ENCODE measurements around the gene TRIAP1.
"Not testable (repeated sequence)": the region's sequence is repeated elsewhere in the genome, so short reads cannot be mapped to it uniquely, and the experiment has no call there.

TRIAP1 gene

GRCh38 chr12:120468821-120469449, 22.8 kb upstream of the TRIAP1 start:
- peak in 1 of 2 donors; percentile 41 for DNase-seq (ENCODE audit: low read depth in 2 of 2)

- no peak for DNase-seq (ENCODE audit: low read depth in 2 of 2)
These were observed 22.2 kb upstream of the TRIAP1 start for GRCh38 chr12:120468325-120468820.

DNA sequence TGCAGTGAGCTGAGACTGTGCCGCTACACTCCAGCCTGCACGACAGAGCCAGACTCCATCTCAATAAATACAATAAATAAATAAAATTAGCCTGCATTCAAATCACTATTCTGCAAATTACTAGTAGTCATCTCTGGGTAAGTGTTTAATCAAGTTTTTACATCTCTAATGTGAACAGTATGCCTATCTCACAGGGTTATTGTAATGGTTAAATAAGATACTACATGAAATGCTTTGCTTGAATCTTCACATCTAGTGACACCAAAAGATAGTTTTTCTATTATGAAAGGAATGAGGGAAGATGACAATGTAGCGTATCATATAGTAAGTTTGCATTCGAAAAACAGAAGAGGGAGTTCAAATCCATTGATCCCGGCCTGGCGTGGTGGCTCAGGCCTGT, 21.3 kb upstream of the TRIAP1 start:
- no peak for DNase-seq (ENCODE audit: low read depth in 2 of 2)

DNA sequence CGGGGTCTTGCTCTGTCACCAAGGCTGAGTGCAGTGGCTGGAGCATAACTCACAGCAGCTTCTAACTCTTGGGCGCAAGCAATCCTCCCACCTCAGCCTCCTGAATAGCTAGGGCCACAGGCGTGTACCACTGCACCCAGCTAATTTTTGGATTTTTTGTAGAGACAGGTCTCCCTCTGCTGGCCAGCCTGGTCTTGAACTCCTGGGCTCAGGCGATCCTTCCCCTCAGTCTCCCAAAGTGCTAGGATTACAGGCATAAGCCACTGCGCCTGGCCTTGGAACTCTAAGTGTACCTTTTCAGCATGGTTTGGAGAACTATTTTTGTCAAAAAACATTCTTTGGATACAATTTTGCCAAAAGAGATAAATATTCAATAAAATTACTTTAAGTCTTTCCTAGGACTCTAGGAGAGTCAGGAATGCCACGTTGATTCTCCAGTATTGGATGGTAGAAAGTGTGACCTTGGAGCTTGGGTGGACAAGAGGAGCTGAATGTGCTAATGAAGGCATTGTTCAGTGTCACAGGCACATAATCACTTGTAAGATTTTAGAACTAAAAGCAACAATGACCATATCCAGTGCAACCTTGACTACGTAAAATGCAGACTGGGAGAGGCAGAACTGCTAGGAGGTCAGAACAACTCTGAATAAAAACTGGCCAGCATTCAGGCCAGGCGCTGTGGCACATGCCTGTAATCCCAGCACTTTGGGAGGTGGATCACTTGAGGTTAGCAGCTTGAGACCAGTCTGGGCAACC, 20.6 kb upstream of the TRIAP1 start:
- no peak for DNase-seq (ENCODE audit: low read depth in 2 of 2)

- DNase-seq (ENCODE audit: low read depth in 2 of 2), result no peak
These were observed 19.6 kb upstream of the TRIAP1 start for GRCh38 chr12:120465756-120466155.

DNA sequence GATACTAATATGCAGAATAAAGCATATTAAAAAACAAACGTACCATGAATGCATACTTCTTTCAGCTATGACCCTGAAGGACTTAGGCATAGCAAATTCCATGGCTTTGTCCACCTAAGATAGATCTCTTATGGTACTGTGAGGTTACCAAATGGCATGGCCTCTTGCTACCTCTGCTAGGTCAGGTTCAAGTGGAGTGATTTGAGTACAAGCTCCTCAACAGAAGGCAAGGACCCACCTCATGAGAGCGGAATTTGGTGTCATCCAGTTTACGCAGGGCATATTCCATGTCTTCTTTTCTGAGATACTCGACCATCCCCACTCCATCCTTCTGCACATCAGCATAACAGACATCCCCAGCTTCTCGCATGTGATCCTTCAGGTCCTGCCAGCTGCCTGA, 17.5 kb upstream of the TRIAP1 start:
- DNase-seq (ENCODE audit: low read depth in 2 of 2), result no peak

- DNase-seq (ENCODE audit: low read depth in 2 of 2), result no peak
These were observed 16.0 kb upstream of the TRIAP1 start for GRCh38 chr12:120462099-120462640.

- DNase-seq (ENCODE audit: low read depth in 2 of 2), result no peak
These were observed 14.0 kb upstream of the TRIAP1 start for GRCh38 chr12:120460157-120460556.

DNA sequence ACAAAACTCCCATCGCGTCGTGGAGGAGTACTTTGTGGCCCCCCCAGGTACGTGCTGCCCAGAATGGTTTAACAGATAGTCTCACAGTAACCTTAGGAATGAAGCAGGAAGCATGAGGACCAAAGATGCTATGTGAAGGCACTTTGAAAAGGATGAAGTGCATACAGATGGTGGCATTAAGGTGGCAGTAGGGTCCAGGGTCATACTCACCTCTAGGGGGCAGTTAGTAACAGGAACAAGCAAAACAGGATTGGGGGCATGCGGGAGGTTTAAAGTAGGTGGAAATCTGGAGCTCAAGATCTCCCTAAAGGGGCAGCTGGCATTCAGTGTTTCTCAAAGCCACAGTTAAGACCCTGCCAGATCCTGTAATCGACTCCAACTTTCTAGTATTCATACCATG, 10.9 kb upstream of the TRIAP1 start:
- DNase-seq (ENCODE audit: low read depth in 2 of 2), result no peak

GRCh38 chr12:120455302-120455701, 9.1 kb upstream of the TRIAP1 start:
- no peak for DNase-seq (ENCODE audit: low read depth in 2 of 2)

GRCh38 chr12:120453977-120454376, 7.8 kb upstream of the TRIAP1 start:
- DNase-seq (ENCODE audit: low read depth in 2 of 2), result no peak

DNA sequence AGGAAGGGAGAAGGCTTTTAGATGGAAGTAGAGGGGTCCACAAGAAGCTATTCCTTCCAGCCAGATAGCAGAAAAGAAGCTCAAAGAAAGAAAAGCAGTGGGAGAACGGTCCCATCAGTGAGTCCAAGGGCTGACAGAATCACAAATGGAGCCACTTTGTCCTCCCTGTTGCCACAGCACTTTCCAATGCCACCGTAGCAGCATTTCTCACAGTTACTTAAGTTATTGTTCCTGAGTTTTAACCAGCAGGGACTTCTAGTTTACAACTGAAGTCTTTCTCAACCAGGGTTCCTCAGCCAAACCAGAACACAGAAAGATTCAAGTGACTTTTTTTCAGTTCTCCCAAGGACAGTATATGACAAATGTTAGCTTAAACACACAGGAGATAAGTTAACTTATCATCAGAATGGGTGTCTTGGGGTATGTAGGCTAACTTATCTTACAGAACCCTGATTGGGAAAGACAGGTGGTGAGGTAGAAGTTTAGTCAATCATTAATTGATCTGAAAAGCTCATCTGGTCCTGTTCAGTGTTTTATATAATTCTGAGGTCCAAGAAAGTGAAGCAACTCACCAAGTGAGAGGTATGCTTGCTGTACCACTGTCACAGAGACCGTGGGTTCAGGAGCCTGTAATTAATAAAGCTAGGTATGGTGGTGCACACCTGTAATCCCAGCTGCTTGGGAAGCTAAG, 7.0 kb upstream of the TRIAP1 start:
- DNase-seq (ENCODE audit: low read depth in 2 of 2), result no peak

- DNase-seq (ENCODE audit: low read depth in 2 of 2), result not testable (repeated sequence)
These were observed 6.3 kb upstream of the TRIAP1 start for GRCh38 chr12:120452524-120452923.

- DNase-seq (ENCODE audit: low read depth in 2 of 2), result no peak
These were observed 1.8 kb upstream of the TRIAP1 start for GRCh38 chr12:120447992-120448391.

DNA sequence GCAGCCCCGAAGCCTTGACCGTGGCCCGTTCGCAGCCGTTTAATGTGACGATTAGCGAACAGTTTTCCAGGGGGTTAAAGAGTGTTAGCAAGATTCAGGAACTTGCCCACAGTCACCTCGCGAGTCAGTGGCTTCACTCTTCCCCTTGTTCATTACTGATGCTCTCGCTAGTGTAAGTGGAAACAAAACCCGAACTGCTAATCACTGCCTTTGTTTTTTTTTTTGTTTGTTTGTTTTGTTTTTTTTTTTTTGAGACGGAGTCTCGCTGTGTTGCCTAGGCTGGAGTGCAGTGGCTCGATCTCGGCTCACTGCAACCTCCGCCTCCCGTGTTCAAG, 627 bp upstream of the TRIAP1 start:
- DNase-seq (ENCODE audit: low read depth in 2 of 2), result not testable (repeated sequence)

- no peak for DNase-seq (ENCODE audit: low read depth in 2 of 2)
These were observed 1.5 kb downstream of the TRIAP1 start for GRCh38 chr12:120444676-120445075.

- peak; percentile 31 to 60 for DNase-seq (ENCODE audit: low read depth in 2 of 2)
These were observed 6.4 kb downstream of the TRIAP1 start for GRCh38 chr12:120439646-120440247.

DNA sequence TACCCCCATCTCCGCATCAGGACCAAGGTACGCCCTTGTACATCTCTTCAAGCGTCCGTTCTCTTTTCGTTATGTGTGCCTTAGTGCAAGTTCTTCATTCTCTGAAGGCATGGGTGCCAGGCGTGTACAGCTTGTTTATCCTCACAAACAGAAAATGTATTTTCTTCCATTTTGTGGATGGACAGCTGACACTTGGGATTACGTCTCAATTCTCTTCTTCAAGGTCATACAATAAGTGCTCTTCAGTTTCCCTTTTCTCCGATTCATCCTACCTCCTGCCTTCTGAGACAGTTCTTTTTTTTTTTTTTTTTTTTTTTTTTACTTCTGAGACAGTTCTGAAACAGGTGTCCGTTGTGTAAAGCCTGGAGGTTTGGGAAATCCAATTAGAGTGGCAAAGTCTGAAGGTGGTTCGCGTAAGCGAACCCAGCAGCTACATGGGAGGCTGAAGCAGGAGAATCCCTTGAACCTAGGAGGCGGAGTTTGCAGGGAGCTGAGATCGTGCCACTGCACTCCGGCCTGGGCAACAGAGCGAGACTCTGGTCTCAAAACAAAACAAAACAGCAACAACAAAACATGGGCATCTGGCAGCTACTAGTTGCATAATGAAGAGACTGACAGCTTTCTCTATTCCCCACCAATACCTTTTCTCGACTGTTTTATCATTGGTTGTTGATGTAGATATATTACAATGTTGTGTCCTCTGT, 7.5 kb downstream of the TRIAP1 start:
- no peak for DNase-seq (ENCODE audit: low read depth in 2 of 2)

GRCh38 chr12:120437735-120438494, 8.3 kb downstream of the TRIAP1 start, which contains the start of gene COX6A1:
Gene COX6A1, plus strand, starts transcription at chr12:120438113. Its CDS starts 14 bp downstream, at chr12:120438127.
- peak; percentile 92 to 99 for DNase-seq (ENCODE audit: low read depth in 2 of 2)

DNA sequence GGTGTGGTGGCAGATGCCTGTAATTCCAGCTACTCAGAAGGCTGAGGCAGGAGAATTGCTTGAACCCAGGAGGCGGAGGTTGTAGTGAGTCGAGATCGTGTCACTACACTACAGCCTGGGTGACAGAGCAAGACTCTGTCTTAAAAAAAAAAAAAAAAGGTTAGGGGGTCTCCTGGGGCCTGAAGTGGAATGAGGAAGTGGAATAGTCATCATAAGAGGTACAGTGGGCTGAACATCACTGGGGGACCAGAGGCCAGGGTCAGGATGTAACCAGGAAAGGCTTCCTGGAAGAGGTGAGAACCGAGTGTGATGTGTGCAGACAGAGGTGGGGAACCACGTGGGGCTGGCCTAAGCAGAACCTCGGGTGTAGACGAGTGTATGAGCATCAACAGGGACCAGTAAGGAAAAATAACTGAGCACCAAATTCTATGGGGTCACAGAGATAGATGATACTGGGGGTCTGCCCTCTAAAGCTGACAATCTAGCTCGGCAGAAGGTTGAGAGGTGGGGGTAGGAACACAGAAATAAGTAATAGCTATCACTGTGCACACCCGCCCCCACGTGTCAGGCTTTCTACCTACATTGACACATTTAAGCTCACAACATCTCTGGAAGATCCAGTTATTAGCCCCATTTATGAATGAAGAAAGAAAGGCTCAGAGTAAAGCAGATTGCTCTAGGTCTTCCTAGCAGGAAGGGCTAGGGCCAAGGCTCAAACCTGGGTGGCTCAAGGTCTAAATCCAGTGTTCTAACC, 13.2 kb downstream of the TRIAP1 start:
- no peak for DNase-seq (ENCODE audit: low read depth in 2 of 2)
